TTC549 (cell line): ENCODE measurements around the gene NPDC1.
"Not testable (repeated sequence)": the region's sequence is repeated elsewhere in the genome, so short reads cannot be mapped to it uniquely, and the experiment has no call there.

ENCODE experiments used
- FAIRE-seq: peaks from 2 replicates; lab custom pipeline; 2012; peaks lifted over from hg19 to GRCh38; lab: Jason Lieb, UNC

NPDC1 gene

GRCh38 chr9:137011156-137011555, 34.8 kb downstream of the NPDC1 start:
- FAIRE-seq, result no peak

GRCh38 chr9:137009938-137010732, 35.8 kb downstream of the NPDC1 start:
- no peak for FAIRE-seq

- FAIRE-seq, result no peak
Observed at GRCh38 chr9:137009217-137009616, 36.8 kb downstream of the NPDC1 start.

GRCh38 chr9:137008312-137008711, 37.7 kb downstream of the NPDC1 start:
- FAIRE-seq, result no peak

GRCh38 chr9:137007816-137008270, 38.1 kb downstream of the NPDC1 start:
- no peak for FAIRE-seq

GRCh38 chr9:137007108-137007815, 38.7 kb downstream of the NPDC1 start:
- FAIRE-seq, result no peak

- FAIRE-seq, result no peak
Observed at GRCh38 chr9:137006116-137007003, 39.6 kb downstream of the NPDC1 start.

GRCh38 chr9:137004285-137004684, 41.7 kb downstream of the NPDC1 start:
- FAIRE-seq, result not testable (repeated sequence)

GRCh38 chr9:137002646-137003041, 43.3 kb downstream of the NPDC1 start:
- no peak for FAIRE-seq

- no peak for FAIRE-seq
Observed at GRCh38 chr9:137001857-137002645, 43.9 kb downstream of the NPDC1 start.

GRCh38 chr9:137000177-137000930, 45.6 kb downstream of the NPDC1 start:
- FAIRE-seq, result no peak

GRCh38 chr9:136997830-136998234, 48.1 kb downstream of the NPDC1 start:
- no peak for FAIRE-seq

GRCh38 chr9:136997371-136997770, 48.6 kb downstream of the NPDC1 start:
- FAIRE-seq, result no peak

GRCh38 chr9:136996361-136997292, 49.4 kb downstream of the NPDC1 start, which contains the start of gene CLIC3:
Gene CLIC3, minus strand, starts transcription at chr9:136996568. Its CDS starts 25 bp downstream, at chr9:136996543.
- FAIRE-seq, result no peak

GRCh38 chr9:136995772-136996311, 50.1 kb downstream of the NPDC1 start:
- no peak for FAIRE-seq

- no peak for FAIRE-seq
Observed at GRCh38 chr9:136995362-136995761, 50.6 kb downstream of the NPDC1 start.

- no peak for FAIRE-seq
Observed at GRCh38 chr9:136994888-136995230, 51.1 kb downstream of the NPDC1 start.

GRCh38 chr9:136994180-136994887, 51.6 kb downstream of the NPDC1 start:
- FAIRE-seq, result no peak

- FAIRE-seq, result no peak
Observed at GRCh38 chr9:136992819-136993369, 53.1 kb downstream of the NPDC1 start.
